Coronary artery (tissue), 2 donors: ENCODE data around the gene FUT4.

Source experiments
- DNase-seq: peaks from one replicate; pipeline ENCODE4 v3.0.0-alpha.2; 2017; ENCODE audit warnings: low spot score
- H3K27ac ChIP-seq, 2 donors: fragments of 200-600 bp; sonication (generic); one replicate each; pipeline ENCODE4 v1.5.1; 2016 to 2019
- H3K4me3 ChIP-seq: fragments of 200-600 bp; sonication (generic); 2 replicates; pipeline ENCODE4 v1.5.1; 2016; ENCODE audit warnings: mild to moderate bottlenecking, moderate library complexity
- CTCF ChIP-seq: fragments of 200-600 bp; sonication (generic); IDR thresholded peaks from one replicate; pipeline ENCODE4 v1.5.1; 2019; ENCODE audit warnings: antibody characterized with exemption

Gene FUT4

GRCh38 chr11:94507485-94507884, 36.2 kb upstream of the FUT4 start:
- Histone ChIP-seq H3K4me3 (no peak overlapping the region), H3K27ac (no peak overlapping the region)
- no peak for DNase-seq
- TF ChIP-seq CTCF = no peak

- no peak for TF ChIP-seq CTCF
- no peak for DNase-seq
- peak within 1 kb of the TSS; percentile 73 for H3K4me3 ChIP-seq
- H3K27ac ChIP-seq = no peak within 1 kb of the TSS
Observed at GRCh38 chr11:94511932-94512781, 31.6 kb upstream of the FUT4 start, which contains the start of gene C11orf97. TSS of gene C11orf97 (plus strand) at chr11:94512461. CDS start at chr11:94512529, 68 bp downstream.

- H3K4me3 ChIP-seq = no peak overlapping the region
- no peak for TF ChIP-seq CTCF
- DNase-seq = no peak
- H3K27ac ChIP-seq = no peak overlapping the region
Observed at GRCh38 chr11:94513091-94513490, 30.6 kb upstream of the FUT4 start.

GRCh38 chr11:94515398-94515797, 28.3 kb upstream of the FUT4 start:
- DNase-seq = no peak
- Histone ChIP-seq H3K4me3 (no peak overlapping the region), H3K27ac (no peak overlapping the region)
- no peak for TF ChIP-seq CTCF

GRCh38 chr11:94516725-94517124, 27.0 kb upstream of the FUT4 start:
- TF ChIP-seq CTCF = no peak
- no peak overlapping the region for H3K27ac ChIP-seq
- no peak for DNase-seq
- no peak overlapping the region for H3K4me3 ChIP-seq

- H3K27ac ChIP-seq = no peak overlapping the region
- no peak for TF ChIP-seq CTCF
- DNase-seq = no peak
- H3K4me3 ChIP-seq = no peak overlapping the region
Observed at GRCh38 chr11:94518300-94518699, 25.4 kb upstream of the FUT4 start.

- DNase-seq = no peak
- Histone ChIP-seq H3K4me3 (peak overlapping the region; percentile 21), H3K27ac (no peak overlapping the region)
- peak; percentile 44 for TF ChIP-seq CTCF
Observed at GRCh38 chr11:94519478-94520084, 24.1 kb upstream of the FUT4 start.
